ENCODE data around the gene TDRD5. TPM values are rescaled to one million over a fixed set of nuclear protein-coding genes. Genes with fewer than 3 reads are reported as not detected.

The TDRD5 gene
- total RNA-seq, 2 donors from 2014 or later = 0.80 to 2.4 TPM

DNA sequence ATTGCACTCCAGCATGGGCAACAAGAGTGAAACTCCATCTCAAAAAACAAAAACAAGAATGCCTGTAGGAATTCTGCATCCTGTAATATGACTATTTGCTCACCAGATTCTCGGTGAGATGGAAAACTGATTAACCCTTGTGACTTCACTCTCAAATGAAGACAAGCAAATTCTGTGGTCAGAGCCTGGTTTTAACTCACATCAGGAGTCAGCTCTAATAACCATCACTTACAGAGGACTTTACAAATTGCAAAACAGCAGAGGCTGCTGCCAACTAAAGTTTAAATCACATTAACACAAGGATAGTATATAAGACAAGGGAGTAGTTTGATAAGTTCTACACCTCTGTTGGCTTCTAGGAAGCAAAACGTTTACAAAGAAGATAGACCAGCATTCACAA lies 115.8 kb downstream of the TDRD5 start:
- Histone ChIP-seq H3K36me3 (no peaks in the 10 kb centered on the region), H3K9me3 (no peaks in the 10 kb centered on the region), H3K27ac (no peak overlapping the region), H3K4me1 (no peaks in the 10 kb centered on the region), H3K9ac (ENCODE audit: low read depth in 2 of 2, low read length in 2 of 2) (no peak overlapping the region), H3K27me3 (no peaks in the 10 kb centered on the region), H3K4me3 (no peak overlapping the region)
- TF ChIP-seq, protein P1, sequence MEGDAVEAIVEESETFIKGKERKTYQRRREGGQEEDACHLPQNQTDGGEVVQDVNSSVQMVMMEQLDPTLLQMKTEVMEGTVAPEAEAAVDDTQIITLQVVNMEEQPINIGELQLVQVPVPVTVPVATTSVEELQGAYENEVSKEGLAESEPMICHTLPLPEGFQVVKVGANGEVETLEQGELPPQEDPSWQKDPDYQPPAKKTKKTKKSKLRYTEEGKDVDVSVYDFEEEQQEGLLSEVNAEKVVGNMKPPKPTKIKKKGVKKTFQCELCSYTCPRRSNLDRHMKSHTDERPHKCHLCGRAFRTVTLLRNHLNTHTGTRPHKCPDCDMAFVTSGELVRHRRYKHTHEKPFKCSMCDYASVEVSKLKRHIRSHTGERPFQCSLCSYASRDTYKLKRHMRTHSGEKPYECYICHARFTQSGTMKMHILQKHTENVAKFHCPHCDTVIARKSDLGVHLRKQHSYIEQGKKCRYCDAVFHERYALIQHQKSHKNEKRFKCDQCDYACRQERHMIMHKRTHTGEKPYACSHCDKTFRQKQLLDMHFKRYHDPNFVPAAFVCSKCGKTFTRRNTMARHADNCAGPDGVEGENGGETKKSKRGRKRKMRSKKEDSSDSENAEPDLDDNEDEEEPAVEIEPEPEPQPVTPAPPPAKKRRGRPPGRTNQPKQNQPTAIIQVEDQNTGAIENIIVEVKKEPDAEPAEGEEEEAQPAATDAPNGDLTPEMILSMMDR (IDR thresholded peaks at IDR 0.05) = no peak
- DNase-seq = no peak
- intact Hi-C loops (cut with DNase I) = no loop called here

DNA sequence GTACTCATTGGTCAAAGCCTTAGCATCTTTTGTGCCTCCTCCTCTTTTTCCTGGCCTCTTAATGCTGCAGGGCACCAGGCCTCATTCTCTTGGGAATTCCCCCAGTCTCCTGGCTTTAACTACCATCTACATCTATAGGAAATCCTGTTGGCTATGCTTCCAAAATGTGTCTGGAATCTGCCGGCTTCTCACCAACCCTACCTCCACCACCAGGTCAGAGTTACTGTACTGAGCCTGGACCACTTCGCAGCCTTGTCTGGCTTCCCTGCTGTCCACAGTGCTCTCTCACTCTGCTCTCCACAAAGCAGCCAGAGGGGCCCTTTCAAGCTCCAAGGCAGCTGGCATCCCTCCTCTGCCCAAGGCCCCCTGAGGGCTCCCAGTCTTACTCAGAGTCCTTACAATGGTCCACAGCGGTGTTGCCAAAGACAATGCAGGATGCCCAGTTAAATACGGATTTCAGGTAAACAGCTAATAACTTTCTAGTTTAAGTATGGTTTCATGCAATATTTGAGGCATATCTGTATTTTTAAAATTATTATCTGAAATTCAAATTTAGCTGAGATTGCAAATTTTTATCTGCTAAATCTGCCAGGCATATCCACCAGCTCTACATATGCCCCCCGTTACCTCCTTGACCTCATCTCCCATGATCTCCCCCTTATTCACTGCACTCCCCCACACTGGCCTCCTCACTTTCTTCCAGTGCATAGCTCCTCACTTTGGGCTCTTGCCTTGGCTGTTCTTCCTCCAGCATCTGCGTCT lies 117.0 kb downstream of the TDRD5 start:
- H3K27ac ChIP-seq = no peak overlapping the region
- no peaks in the 10 kb centered on the region for H3K27me3 ChIP-seq
- no peak for DNase-seq
- no peaks in the 10 kb centered on the region for H3K4me1 ChIP-seq
- TF ChIP-seq, protein P1 (IDR thresholded peaks at IDR 0.05) = no peak
- H3K9ac ChIP-seq (ENCODE audit: low read depth in 2 of 2, low read length in 2 of 2) = no peak overlapping the region
- H3K9me3 ChIP-seq = no peaks in the 10 kb centered on the region
- H3K36me3 ChIP-seq = no peaks in the 10 kb centered on the region
- H3K4me3 ChIP-seq = no peak overlapping the region
- intact Hi-C loops (cut with DNase I) = loop anchor here (2.0 kb wide), 1 partner anchor 100 kb away; no protein-coding TSS in a partner anchor

DNA sequence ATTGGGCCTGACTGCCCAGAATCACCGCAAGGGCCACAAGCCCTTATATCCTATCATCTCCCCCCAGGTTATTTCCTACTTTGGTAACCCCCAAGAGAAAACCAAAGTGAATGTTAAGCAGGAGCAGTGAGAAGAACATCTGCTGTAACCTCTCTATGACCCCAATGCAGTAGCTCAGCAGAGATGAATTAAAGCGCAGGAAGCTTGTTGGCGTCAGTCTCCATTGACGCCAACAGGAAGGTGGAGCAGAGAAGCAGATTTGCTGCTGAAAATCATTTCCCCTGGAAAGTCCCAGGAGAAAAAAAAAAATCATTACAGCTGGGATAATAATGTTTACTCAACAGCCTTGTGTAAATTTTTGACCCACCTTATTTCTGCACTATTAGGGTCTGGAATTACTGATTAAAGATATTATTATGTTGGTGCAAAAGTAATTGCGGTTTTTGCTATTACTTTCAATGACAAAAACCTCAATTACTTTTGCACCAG lies 118.3 kb downstream of the TDRD5 start:
- Histone ChIP-seq H3K4me1 (no peaks in the 10 kb centered on the region), H3K4me3 (no peak overlapping the region), H3K27ac (no peak overlapping the region), H3K9ac (ENCODE audit: low read depth in 2 of 2, low read length in 2 of 2) (no peak overlapping the region), H3K36me3 (no peaks in the 10 kb centered on the region), H3K9me3 (no peaks in the 10 kb centered on the region), H3K27me3 (no peaks in the 10 kb centered on the region)
- intact Hi-C loops (cut with DNase I) = loop anchor here (2.0 kb wide), 1 partner anchor 99 kb away; no protein-coding TSS in a partner anchor
- no peak for DNase-seq
- TF ChIP-seq, protein P1 (IDR thresholded peaks at IDR 0.05) = no peak

DNA sequence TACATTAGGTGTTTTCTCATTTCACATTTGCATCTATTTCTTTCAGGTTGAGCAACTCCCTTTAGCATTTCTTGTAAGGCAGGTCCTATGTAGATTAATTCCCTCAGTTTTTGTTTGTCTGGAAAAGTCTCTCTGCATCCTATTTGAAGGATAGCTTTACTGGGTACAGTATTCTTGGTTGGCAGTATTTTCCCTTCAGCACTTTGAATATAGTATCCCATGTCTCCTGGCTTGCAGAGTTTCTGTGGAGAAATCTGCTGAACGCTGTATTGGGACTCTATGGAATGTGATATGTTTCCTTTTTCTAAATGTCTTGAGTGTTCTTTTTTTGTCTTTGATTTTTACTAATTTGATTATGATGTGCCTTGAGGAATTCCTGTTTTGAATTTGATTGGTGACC lies 122.5 kb downstream of the TDRD5 start:
- Histone ChIP-seq H3K27me3 (no peaks in the 10 kb centered on the region), H3K4me3 (no peak overlapping the region), H3K36me3 (no peaks in the 10 kb centered on the region), H3K27ac (no peak overlapping the region), H3K4me1 (no peaks in the 10 kb centered on the region), H3K9me3 (no peaks in the 10 kb centered on the region), H3K9ac (ENCODE audit: low read depth in 2 of 2, low read length in 2 of 2) (no peak overlapping the region)
- TF ChIP-seq, protein P1 (IDR thresholded peaks at IDR 0.05) = no peak
- intact Hi-C loops (cut with DNase I) = no loop called here
- no peak for DNase-seq

DNA sequence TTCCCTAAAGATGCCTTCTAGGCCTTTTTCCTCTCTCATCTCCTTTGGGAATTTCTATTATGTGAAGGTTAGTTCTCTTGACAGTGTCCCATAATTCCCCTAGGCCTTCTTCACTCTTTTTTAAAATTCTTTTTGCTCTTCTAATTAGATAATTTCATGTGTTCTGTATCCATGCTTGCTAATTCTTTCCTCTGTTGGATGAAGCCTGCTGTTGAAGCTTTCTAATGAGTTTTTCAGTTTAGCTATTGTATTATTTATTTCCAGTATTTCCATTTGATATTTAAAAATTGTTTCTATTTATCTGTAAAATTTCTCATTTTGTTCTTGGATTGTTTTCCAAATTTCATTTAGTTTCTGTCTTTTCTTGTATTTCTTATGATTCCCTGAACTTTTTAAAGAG lies 123.0 kb downstream of the TDRD5 start:
- Histone ChIP-seq H3K4me1 (no peaks in the 10 kb centered on the region), H3K9ac (ENCODE audit: low read depth in 2 of 2, low read length in 2 of 2) (no peak overlapping the region), H3K36me3 (no peaks in the 10 kb centered on the region), H3K9me3 (no peaks in the 10 kb centered on the region), H3K27me3 (no peaks in the 10 kb centered on the region), H3K27ac (no peak overlapping the region), H3K4me3 (no peak overlapping the region)
- TF ChIP-seq, protein P1 (IDR thresholded peaks at IDR 0.05) = no peak
- intact Hi-C loops (cut with DNase I) = no loop called here
- no peak for DNase-seq
